ENCODE data around the gene TRABD. TPM values are rescaled to one million over a fixed set of nuclear protein-coding genes. Genes with fewer than 3 reads are reported as not detected.
A peak's percentile ranks its signal among the peaks of the same experiment; 100 is the strongest.

TRABD gene
- polyA plus RNA-seq, 2 donors = 47.4 to 54.5 TPM

DNA sequence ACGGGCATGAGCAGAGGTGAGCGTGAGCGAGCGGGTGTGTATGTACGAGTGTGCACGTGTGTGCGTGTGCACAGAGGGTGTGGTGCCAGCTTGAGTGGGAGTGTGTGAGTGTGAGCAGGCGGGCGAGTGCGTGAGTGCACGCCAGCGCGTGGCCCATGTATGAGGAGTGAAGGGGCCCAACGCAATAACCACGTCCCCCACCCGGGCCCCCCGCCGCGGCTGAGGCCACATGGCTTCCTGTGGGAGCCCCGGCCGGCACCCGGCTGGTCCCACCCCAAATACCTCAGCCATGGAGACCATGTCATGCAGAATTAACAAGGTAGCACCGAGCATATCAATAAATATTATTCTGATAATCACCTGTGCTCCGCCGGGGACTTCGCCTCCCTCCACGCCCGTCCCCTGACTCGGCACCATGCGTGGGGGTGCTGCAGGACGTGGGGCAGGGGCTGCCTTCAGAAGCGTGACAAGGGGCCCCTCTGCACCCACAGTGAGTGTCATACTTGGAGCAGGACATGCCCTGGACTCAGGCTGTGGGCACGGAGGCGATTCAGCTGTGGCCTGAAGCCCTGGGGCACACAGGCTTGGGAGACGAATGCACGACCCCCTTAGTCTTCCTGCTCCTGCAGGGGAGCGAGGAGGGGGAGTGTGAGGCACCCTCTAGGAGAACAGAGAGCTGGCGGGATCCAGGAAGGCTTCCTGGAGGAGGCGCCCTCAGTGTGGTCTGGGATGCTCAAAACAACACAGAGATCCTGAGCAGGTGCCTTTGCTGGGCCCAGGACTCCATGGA is 5.6 kb upstream of the TRABD start:
- Histone ChIP-seq H3K27me3 (ENCODE audit: control insufficient read depth in 1 of 2, insufficient read depth in 2 of 2, low read length in 2 of 2) (no peaks in the 10 kb centered on the region), H3K4me3 (ENCODE audit: low read depth in 1 of 2, low read length in 2 of 2) (no peak overlapping the region), H3K36me3 (ENCODE audit: control insufficient read depth in 2 of 2, insufficient read depth in 2 of 2, low read length in 1 of 2) (no peaks in the 10 kb centered on the region), H3K4me1 (ENCODE audit: control insufficient read depth in 2 of 2, insufficient read depth in 2 of 2, low read length in 1 of 2) (peaks cover 10 to 21% of the 10 kb centered on the region in 2 donors), H3K27ac (ENCODE audit: low read depth in 2 of 2, low read length in 1 of 2) (no peak overlapping the region), H3K9me3 (ENCODE audit: control insufficient read depth in 2 of 2, insufficient read depth in 1 of 2, low read depth in 1 of 2, low read length in 1 of 2) (no peaks in the 10 kb centered on the region)
- WGBS, 2 donors = 70 to 79% methylated on average over 38 to 39 of the region's 39 CpGs

DNA sequence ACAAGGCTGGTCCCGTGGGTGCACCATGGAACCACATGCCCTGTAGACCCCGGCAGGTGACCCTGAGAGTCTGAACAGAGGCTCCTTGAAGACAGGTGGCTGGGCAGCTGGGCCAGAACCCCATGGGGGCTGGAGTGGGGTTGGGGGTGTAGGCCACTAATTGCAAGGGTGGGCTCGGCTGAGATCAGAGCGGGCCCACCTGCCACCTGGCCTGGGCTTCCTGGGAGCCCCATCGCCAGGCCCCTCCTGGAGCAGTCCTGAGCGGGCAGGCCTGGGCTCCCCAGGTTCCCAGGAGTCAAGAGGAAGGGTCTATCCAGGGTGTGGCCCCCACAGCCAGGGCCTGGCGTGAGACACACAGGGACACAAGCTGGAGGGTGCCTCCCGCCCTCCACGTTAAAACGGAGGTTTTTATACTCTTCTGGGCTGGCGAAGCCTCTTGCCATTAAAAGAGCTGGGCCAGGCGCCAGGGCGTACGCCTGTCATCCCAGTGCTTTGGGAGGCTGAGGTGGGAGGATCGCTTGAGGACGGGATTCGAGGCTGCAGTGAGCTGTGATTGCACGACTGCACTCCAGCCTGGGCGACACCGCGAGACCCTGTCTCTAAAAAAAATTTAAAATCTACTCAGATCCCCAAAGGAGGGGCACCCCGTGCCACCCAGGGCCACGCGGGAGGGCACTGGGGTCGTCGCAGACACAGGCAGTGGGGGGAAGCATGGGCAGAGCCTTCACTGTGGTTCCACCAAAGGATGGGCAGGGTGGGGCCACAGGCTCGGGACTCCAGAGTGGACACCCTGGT is 4.8 kb upstream of the TRABD start:
- Histone ChIP-seq H3K4me1 (ENCODE audit: control insufficient read depth in 2 of 2, insufficient read depth in 2 of 2, low read length in 1 of 2) (peaks cover 10 to 21% of the 10 kb centered on the region in 2 donors), H3K27ac (ENCODE audit: low read depth in 2 of 2, low read length in 1 of 2) (no peak overlapping the region), H3K9me3 (ENCODE audit: control insufficient read depth in 2 of 2, insufficient read depth in 1 of 2, low read depth in 1 of 2, low read length in 1 of 2) (no peaks in the 10 kb centered on the region), H3K27me3 (ENCODE audit: control insufficient read depth in 1 of 2, insufficient read depth in 2 of 2, low read length in 2 of 2) (no peaks in the 10 kb centered on the region), H3K4me3 (ENCODE audit: low read depth in 1 of 2, low read length in 2 of 2) (no peak overlapping the region), H3K36me3 (ENCODE audit: control insufficient read depth in 2 of 2, insufficient read depth in 2 of 2, low read length in 1 of 2) (no peaks in the 10 kb centered on the region)
- WGBS, 2 donors = 91% methylated on average over 27 of the region's 27 CpGs

DNA sequence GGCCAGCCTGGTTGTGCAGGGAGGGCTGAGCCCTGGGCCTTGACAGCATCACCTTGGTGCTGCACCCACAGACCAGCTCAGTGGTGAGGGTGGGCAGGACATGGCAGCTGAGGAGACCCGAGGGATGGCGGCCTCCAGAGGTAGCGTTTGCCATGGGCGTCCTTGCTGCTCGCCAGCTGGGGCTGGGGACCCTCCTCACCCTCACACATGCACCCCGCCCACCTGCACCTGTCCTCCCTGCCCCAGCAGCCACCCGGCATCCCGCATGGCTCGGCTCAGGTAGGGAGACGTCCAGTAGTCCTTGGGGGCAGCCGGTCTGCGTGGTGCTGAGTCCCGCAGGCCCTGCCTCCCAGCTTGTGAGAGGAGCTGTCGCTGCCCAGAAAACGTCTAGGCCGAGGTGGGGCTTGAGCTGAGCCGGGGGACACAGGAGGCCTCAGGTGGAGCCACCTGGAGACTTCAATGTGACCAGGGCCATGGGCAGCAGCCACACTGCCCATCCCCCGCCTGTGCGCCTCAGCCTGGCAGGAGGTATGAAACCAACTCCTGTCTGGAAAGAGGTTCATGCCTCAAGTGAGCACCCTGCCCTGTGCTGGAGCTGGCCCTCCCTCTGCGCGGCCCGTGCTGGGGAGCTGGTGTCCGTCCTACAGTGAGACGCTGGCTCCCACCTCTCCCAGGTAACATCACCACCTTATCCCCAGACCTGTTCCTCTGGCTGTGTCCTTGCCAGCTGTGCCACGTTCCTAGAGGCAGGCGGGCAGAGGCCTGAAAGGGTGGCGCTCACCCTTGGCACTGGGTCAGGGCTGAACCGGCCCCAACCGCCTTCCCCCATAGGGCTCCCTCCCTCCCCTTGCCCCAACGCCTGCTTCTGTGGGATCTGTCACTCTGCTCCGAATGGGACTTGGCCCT is 3.3 kb upstream of the TRABD start:
- no peak overlapping the region for H3K4me3 ChIP-seq (ENCODE audit: low read depth in 1 of 2, low read length in 2 of 2)
- peaks cover 13 to 30% of the 10 kb centered on the region in 2 donors for H3K4me1 ChIP-seq (ENCODE audit: control insufficient read depth in 2 of 2, insufficient read depth in 2 of 2, low read length in 1 of 2)
- H3K27ac ChIP-seq (ENCODE audit: low read depth in 2 of 2, low read length in 1 of 2) = no peak overlapping the region
- H3K36me3 ChIP-seq (ENCODE audit: control insufficient read depth in 2 of 2, insufficient read depth in 2 of 2, low read length in 1 of 2) = no peaks in the 10 kb centered on the region
- H3K27me3 ChIP-seq (ENCODE audit: control insufficient read depth in 1 of 2, insufficient read depth in 2 of 2, low read length in 2 of 2) = no peaks in the 10 kb centered on the region
- 68 to 70% methylated on average over 31 of the region's 31 CpGs for WGBS, 2 donors
- no peaks in the 10 kb centered on the region for H3K9me3 ChIP-seq (ENCODE audit: control insufficient read depth in 2 of 2, insufficient read depth in 1 of 2, low read depth in 1 of 2, low read length in 1 of 2)

- Histone ChIP-seq H3K4me1 (ENCODE audit: control insufficient read depth in 2 of 2, insufficient read depth in 2 of 2, low read length in 1 of 2) (peaks cover 13 to 30% of the 10 kb centered on the region in 2 donors), H3K4me3 (ENCODE audit: low read depth in 1 of 2, low read length in 2 of 2) (no peak overlapping the region), H3K36me3 (ENCODE audit: control insufficient read depth in 2 of 2, insufficient read depth in 2 of 2, low read length in 1 of 2) (no peaks in the 10 kb centered on the region), H3K9me3 (ENCODE audit: control insufficient read depth in 2 of 2, insufficient read depth in 1 of 2, low read depth in 1 of 2, low read length in 1 of 2) (no peaks in the 10 kb centered on the region), H3K27ac (ENCODE audit: low read depth in 2 of 2, low read length in 1 of 2) (peak overlapping the region in 1 of 2 donors; percentile 39), H3K27me3 (ENCODE audit: control insufficient read depth in 1 of 2, insufficient read depth in 2 of 2, low read length in 2 of 2) (no peaks in the 10 kb centered on the region)
- 65 to 73% methylated on average over 19 of the region's 19 CpGs for WGBS, 2 donors
These were observed 2.4 kb upstream of the TRABD start for GRCh38 chr22:50183141-50183971.

- no peak overlapping the region for H3K27ac ChIP-seq (ENCODE audit: low read depth in 2 of 2, low read length in 1 of 2)
- no peaks in the 10 kb centered on the region for H3K9me3 ChIP-seq (ENCODE audit: control insufficient read depth in 2 of 2, insufficient read depth in 1 of 2, low read depth in 1 of 2, low read length in 1 of 2)
- peaks cover 0 to 5% of the 10 kb centered on the region in 2 donors for H3K36me3 ChIP-seq (ENCODE audit: control insufficient read depth in 2 of 2, insufficient read depth in 2 of 2, low read length in 1 of 2)
- H3K4me3 ChIP-seq (ENCODE audit: low read depth in 1 of 2, low read length in 2 of 2) = peak overlapping the region in 1 of 2 donors; percentile 47
- no peaks in the 10 kb centered on the region for H3K27me3 ChIP-seq (ENCODE audit: control insufficient read depth in 1 of 2, insufficient read depth in 2 of 2, low read length in 2 of 2)
- peaks cover 13 to 34% of the 10 kb centered on the region in 2 donors for H3K4me1 ChIP-seq (ENCODE audit: control insufficient read depth in 2 of 2, insufficient read depth in 2 of 2, low read length in 1 of 2)
- 46 to 53% methylated on average over 32 of the region's 32 CpGs for WGBS, 2 donors
These were observed 1.5 kb upstream of the TRABD start for GRCh38 chr22:50184004-50184901.

GRCh38 chr22:50184902-50185374 is 775 bp upstream of the TRABD start:
- peaks cover 0 to 6% of the 10 kb centered on the region in 2 donors for H3K36me3 ChIP-seq (ENCODE audit: control insufficient read depth in 2 of 2, insufficient read depth in 2 of 2, low read length in 1 of 2)
- peak overlapping the region; percentile 47 to 81 for H3K4me3 ChIP-seq (ENCODE audit: low read depth in 1 of 2, low read length in 2 of 2)
- 17 to 22% methylated on average over 42 to 63 of the region's 63 CpGs for WGBS, 2 donors
- H3K9me3 ChIP-seq (ENCODE audit: control insufficient read depth in 2 of 2, insufficient read depth in 1 of 2, low read depth in 1 of 2, low read length in 1 of 2) = no peaks in the 10 kb centered on the region
- H3K4me1 ChIP-seq (ENCODE audit: control insufficient read depth in 2 of 2, insufficient read depth in 2 of 2, low read length in 1 of 2) = peaks cover 13 to 39% of the 10 kb centered on the region in 2 donors
- H3K27me3 ChIP-seq (ENCODE audit: control insufficient read depth in 1 of 2, insufficient read depth in 2 of 2, low read length in 2 of 2) = no peaks in the 10 kb centered on the region
- peak overlapping the region in 1 of 2 donors; percentile 6 for H3K27ac ChIP-seq (ENCODE audit: low read depth in 2 of 2, low read length in 1 of 2)

DNA sequence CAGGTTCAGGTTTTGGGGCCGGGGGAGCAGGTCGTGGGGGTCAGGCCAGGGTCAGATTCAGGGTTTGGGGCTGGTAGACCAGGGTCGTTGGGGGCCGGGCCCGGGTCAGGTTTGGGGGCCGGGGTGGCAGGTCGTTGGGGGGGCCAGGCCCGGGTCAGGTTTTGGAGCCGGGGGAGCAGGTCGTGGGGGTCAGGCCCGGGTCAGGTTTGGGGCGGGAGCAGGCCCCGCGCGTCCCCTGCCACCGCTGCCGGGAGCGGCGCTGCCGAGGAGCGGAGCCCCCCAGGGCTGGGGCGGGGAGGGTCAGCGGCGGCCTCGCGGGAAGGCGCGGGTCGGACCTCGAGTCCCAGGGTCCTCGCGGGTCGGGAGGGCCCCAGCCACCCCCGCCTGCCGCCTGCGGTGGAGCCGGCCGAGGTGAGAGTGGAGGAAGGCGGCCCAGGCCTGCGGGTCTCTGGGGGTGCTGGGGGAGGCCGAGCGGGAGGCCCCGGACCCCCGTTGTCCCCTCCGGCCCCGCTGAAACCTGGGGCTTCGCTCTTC is 535 bp downstream of the TRABD start:
- no peaks in the 10 kb centered on the region for H3K9me3 ChIP-seq (ENCODE audit: control insufficient read depth in 2 of 2, insufficient read depth in 1 of 2, low read depth in 1 of 2, low read length in 1 of 2)
- 1 to 2% methylated on average over 42 to 47 of the region's 47 CpGs for WGBS, 2 donors
- peak overlapping the region; percentile 64 to 81 for H3K4me3 ChIP-seq (ENCODE audit: low read depth in 1 of 2, low read length in 2 of 2)
- peak overlapping the region; percentile 6 to 79 for H3K27ac ChIP-seq (ENCODE audit: low read depth in 2 of 2, low read length in 1 of 2)
- no peaks in the 10 kb centered on the region for H3K27me3 ChIP-seq (ENCODE audit: control insufficient read depth in 1 of 2, insufficient read depth in 2 of 2, low read length in 2 of 2)
- H3K36me3 ChIP-seq (ENCODE audit: control insufficient read depth in 2 of 2, insufficient read depth in 2 of 2, low read length in 1 of 2) = peaks cover 0 to 6% of the 10 kb centered on the region in 2 donors
- peaks cover 16 to 44% of the 10 kb centered on the region in 2 donors for H3K4me1 ChIP-seq (ENCODE audit: control insufficient read depth in 2 of 2, insufficient read depth in 2 of 2, low read length in 1 of 2)

Measured in esophagus (tissue), 2 donors.